GM12874 (cell line): ENCODE data around the gene MAP3K4.

Source experiments
- TF ChIP-seq, protein P1 (sequence below): IDR thresholded peaks from 2 replicates; pipeline ENCODE4 v1.5.1; 2011; ENCODE audit warnings: low read depth, mild to moderate bottlenecking, control low read depth, low read length, moderate library complexity; ENCODE audit not compliant: insufficient read depth

Gene MAP3K4

DNA sequence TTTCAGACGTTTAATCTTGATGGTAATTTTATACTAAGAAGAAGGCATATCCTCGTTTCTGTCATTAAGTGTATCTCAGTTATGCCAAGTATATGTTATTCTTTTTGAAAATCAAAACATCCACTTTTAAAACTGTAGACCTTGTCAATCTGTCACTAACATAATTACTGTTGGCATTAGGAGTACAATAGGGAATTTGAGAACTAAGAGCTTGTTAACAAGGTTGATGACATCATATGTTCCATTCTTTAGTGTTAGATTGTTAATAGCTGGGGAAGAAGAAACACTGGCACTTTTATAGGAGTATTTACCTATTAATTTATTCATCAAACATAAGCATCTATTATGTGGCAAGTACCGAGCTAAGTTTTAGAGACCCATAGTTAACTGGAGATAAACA lies 76.2 kb downstream of the MAP3K4 start:
- TF ChIP-seq, protein P1, sequence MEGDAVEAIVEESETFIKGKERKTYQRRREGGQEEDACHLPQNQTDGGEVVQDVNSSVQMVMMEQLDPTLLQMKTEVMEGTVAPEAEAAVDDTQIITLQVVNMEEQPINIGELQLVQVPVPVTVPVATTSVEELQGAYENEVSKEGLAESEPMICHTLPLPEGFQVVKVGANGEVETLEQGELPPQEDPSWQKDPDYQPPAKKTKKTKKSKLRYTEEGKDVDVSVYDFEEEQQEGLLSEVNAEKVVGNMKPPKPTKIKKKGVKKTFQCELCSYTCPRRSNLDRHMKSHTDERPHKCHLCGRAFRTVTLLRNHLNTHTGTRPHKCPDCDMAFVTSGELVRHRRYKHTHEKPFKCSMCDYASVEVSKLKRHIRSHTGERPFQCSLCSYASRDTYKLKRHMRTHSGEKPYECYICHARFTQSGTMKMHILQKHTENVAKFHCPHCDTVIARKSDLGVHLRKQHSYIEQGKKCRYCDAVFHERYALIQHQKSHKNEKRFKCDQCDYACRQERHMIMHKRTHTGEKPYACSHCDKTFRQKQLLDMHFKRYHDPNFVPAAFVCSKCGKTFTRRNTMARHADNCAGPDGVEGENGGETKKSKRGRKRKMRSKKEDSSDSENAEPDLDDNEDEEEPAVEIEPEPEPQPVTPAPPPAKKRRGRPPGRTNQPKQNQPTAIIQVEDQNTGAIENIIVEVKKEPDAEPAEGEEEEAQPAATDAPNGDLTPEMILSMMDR: no peak

DNA sequence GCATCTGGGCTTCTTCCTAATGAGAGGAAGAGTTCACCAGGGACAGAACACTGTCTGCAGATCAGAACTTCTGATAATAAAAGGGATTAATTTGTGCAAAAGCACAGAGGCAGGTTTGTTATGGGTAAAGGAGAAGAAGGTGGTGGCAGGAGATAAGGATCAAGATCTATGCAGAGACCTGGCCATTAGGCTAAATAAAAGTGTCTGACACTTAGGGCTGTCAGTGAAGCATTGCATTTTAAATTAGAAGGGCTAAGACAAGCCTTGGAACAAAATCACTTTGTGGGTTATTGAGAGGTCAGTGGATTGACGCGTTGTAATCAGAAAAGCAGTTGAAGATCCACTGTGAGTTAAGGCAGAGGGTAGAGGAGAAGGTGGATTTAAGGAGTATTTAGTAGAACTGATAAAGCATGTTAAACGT lies 76.8 kb downstream of the MAP3K4 start:
- TF ChIP-seq, protein P1: no peak

DNA sequence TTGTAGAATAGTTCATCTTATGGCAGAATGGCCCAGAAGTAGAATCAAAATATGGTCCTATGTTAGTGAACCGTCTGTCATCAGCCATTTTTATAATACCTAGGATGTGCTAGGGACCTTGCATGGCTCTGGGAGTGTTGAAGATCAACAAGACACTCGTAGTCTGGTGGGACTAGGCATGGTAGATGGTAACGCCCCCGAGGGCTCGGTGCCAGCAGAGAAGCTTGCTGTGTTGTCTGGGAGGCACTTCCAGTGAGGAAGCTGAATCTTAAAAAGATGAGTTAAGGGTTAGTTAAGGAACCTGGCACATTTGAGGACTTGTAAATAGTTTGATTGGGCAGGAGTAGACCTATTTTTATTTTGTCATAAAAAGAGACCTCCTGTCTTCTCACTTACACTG lies 82.4 kb downstream of the MAP3K4 start:
- TF ChIP-seq, protein P1: no peak

DNA sequence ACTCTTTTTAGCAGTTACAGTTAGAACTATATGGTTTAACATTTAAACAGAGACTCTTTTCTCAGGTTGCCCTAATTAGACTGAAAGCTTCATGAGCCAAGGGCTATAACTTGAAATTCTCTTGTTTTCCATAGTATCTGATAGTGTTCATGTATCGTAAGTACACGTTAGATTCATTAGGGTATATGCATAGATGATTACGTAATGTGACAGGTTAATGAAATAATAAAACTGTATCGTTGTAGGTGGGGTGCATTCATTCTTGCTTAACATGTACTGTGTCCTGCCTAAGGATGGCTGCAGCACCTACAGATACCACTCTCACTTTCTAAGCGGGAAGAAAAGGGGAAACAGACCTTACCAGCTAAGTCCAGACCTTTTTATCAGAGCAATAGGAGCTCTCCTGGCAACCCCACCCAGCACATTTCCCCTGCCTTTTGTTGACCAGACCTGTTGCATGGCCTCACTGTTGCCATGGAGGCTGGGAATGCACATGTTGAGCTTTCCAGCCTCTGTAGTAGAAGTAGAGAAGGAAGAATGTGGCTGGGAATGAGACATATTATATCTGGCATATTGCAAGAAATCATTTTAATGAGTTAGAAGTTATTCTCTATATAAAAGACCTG lies 83.0 kb downstream of the MAP3K4 start:
- TF ChIP-seq, protein P1: no peak

DNA sequence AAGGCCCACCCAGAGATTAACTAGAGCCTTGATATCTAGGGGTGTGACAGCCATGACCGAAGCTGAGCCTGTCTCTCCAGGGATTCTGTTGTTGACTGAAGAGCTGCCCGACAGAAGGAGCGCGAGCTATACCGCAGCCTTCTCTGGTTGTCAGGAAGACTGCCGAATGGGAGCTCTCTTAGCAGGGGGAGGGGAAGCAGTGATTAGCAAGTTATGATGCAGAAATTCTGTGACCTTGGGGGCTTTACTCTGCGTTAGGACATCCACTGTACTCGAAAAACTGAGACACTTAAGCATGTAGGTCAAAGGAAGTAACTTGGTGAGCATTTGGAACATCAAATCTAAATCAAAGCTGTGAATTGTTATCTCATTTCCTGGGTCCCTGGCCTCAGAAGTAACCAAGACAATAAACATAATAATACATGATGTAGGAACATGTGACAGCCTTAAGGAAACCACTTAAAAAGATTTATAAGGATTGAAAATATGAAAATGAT lies 84.7 kb downstream of the MAP3K4 start:
- TF ChIP-seq, protein P1: no peak

DNA sequence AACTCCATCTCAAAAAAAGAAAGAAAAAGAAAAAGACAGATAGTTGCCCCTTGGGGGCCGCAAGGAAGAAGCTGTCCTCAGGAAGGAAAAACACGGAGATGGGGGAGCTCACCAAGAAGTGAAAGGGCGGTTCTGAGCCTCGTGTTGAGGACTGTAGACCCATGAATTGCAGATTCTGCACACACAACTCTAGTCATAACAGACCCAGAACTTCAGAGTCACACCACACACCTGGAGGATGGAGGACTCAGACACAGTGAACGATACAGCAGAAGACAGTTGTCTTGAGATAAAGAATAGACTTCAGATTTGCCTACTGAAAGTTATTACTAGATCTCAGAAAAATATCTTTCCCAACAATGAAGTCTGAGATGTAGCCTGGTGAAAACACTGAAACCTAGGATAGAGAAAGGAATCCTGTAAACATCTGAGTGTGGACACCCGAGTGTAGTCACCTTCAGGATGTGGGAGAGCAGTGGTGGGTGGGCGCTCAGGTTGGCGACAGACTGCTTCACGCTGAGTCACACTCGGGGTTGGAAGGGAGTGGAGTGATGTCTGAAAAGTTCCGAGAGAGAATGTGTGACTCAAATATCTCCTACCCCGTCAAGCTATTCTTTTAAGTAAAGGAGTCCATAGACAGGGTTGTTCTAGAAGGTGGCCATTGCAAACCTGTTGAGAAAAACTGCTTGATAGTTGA lies 88.1 kb downstream of the MAP3K4 start:
- TF ChIP-seq, protein P1: no peak

DNA sequence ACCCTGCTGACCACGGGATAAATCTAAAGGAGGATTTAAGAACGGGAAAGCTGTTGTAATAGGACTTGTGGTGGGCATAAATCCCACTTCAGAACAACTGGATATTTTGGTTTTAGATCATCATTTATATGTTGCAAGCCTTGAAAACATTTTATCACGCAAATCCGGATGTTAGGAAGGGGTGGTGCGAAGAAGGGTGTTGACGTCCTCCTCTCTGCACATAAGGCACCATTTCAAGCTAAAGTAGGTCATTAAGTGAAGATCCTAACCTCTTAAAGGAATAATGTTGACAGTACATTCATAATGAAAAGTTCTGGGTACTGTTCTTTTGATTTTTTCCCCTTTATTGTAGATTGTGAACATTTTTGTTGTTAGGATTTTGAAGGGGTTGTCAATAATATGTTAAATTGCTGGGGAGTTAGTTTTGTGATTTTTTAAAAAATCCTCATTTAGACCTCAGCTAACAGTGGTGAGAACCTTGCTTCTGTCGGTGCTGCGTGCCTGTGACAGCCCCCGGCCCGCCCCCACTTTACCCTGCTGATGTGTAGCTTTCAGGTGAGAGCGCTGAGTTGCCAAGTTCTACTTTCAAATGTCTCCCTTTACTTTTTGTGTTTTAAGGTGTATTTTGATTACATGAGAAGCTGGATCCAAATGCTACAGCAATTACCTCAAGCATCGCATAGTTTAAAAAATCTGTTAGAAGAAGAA lies 88.8 kb downstream of the MAP3K4 start:
- TF ChIP-seq, protein P1: no peak
